GM12892 (cell line): ENCODE measurements around the gene OPCML.

Experiments used
- POLR2A ChIP-seq: IDR thresholded peaks from 2 replicates; pipeline ENCODE4 v1.6.1; 2011; ENCODE audit warnings: low read depth, low read length, control low read depth
- POLR2AphosphoS5 ChIP-seq: IDR thresholded peaks from 2 replicates; pipeline ENCODE4 v1.6.1; 2011; ENCODE audit warnings: low read depth, low read length, control low read depth
- TAF1 ChIP-seq: IDR thresholded peaks from 2 replicates; pipeline ENCODE4 v1.6.1; 2011; ENCODE audit warnings: low read depth, mild to moderate bottlenecking, control low read depth, low read length, borderline replicate concordance

DNA sequence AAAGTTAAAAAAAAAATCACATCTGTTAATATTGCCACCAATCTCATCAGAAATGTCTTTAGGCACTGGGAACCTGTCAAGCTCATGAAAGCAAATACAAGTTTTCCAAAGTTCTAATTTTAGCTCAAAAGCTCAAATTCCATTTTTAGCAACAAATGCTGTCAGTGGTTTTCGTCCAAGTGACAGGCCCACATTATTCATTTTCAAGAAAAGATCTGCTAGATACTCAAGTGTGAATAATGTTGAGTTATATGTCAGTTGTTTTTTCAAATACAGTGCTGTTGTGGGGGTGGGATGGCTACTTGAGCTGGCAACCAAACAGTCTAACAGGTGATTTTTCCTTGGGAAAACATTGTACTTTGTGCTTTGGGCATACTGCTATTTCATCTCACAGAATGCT, 1072.6 kb downstream of the OPCML start:
- TF ChIP-seq POLR2AphosphoS5 (no peak), POLR2A (no peak), TAF1 (no peak)
